Measurements from ENCODE around the gene ESPNL.
"Not testable (repeated sequence)": the region's sequence is repeated elsewhere in the genome, so short reads cannot be mapped to it uniquely, and the experiment has no call there.

The ESPNL gene

GRCh38 chr2:238100821-238101771, 956 bp downstream of the ESPNL start:
- DNase-seq, result no peak

- DNase-seq, result no peak
Observed at GRCh38 chr2:238101891-238102841, 2.0 kb downstream of the ESPNL start.

- DNase-seq, result no peak
Observed at GRCh38 chr2:238102865-238103264, 2.7 kb downstream of the ESPNL start.

- no peak for DNase-seq
Observed at GRCh38 chr2:238103465-238104225, 3.5 kb downstream of the ESPNL start.

- no peak for DNase-seq
Observed at GRCh38 chr2:238104226-238104690, 4.1 kb downstream of the ESPNL start.

- DNase-seq, result no peak
Observed at GRCh38 chr2:238104691-238105371, 4.7 kb downstream of the ESPNL start.

- no peak for DNase-seq
Observed at GRCh38 chr2:238105506-238106338, 5.6 kb downstream of the ESPNL start.

GRCh38 chr2:238106339-238106697, 6.2 kb downstream of the ESPNL start:
- DNase-seq, result no peak

GRCh38 chr2:238106698-238107524, 6.8 kb downstream of the ESPNL start:
- DNase-seq, result no peak

GRCh38 chr2:238107525-238108422, 7.6 kb downstream of the ESPNL start:
- no peak for DNase-seq

- DNase-seq, result no peak
Observed at GRCh38 chr2:238108423-238109183, 8.5 kb downstream of the ESPNL start.

- DNase-seq, result no peak
Observed at GRCh38 chr2:238113611-238114010, 13.5 kb downstream of the ESPNL start.

- no peak for DNase-seq
Observed at GRCh38 chr2:238114331-238114841, 14.2 kb downstream of the ESPNL start.

- no peak for DNase-seq
Observed at GRCh38 chr2:238114851-238115660, 14.9 kb downstream of the ESPNL start.

GRCh38 chr2:238115709-238116108, 15.6 kb downstream of the ESPNL start:
- not testable (repeated sequence) for DNase-seq

GRCh38 chr2:238116298-238117198, 16.4 kb downstream of the ESPNL start:
- DNase-seq, result no peak
